OCI-LY1 (cell line): Measurements from ENCODE around the gene JAKMIP1.

ENCODE experiments used
- H2AFZ ChIP-seq: fragments of 200-600 bp; sonication (generic), shearing (Covaris generic); 2 replicates; pipeline ENCODE4 v1.6.0; 2014; ENCODE audit warnings: antibody characterized with exemption, mild to moderate bottlenecking, low read length
- H3F3A ChIP-seq: fragments of 200-600 bp; sonication (generic), shearing (Covaris generic); 2 replicates; pipeline ENCODE4 v1.6.0; 2014; ENCODE audit warnings: mild to moderate bottlenecking, antibody characterized with exemption, low read length, moderate library complexity; ENCODE audit not compliant: insufficient read depth
- H3K27ac ChIP-seq: fragments of 200-600 bp; sonication (generic); 2 replicates; pipeline ENCODE4 v1.5.1; 2014; ENCODE audit warnings: low read length, mixed run types, mild to moderate bottlenecking, low read depth; ENCODE audit not compliant: poor library complexity, severe bottlenecking
- H3K27me3 ChIP-seq: fragments of 200-600 bp; sonication (generic); 2 replicates; pipeline ENCODE4 v1.6.0; 2014; ENCODE audit warnings: antibody characterized with exemption, mild to moderate bottlenecking, low read length, moderate library complexity; ENCODE audit not compliant: insufficient read depth
- H3K36me3 ChIP-seq: fragments of 200-600 bp; sonication (generic); 2 replicates; pipeline ENCODE4 v1.6.1; 2014; ENCODE audit warnings: mild to moderate bottlenecking, antibody characterized with exemption, low read length, moderate library complexity, mixed read lengths; ENCODE audit not compliant: insufficient read depth
- H3K4me1 ChIP-seq: fragments of 200-600 bp; sonication (generic); 2 replicates; pipeline ENCODE4 v1.5.1; 2014; ENCODE audit warnings: mild to moderate bottlenecking, low read length, moderate library complexity; ENCODE audit not compliant: insufficient read depth, severe bottlenecking
- H3K4me2 ChIP-seq: fragments of 200-600 bp; sonication (generic), shearing (Covaris generic); 2 replicates; pipeline ENCODE4 v1.6.1; 2014; ENCODE audit warnings: low read length
- H3K4me3 ChIP-seq: fragments of 200-600 bp; sonication (generic); 2 replicates; pipeline ENCODE4 v1.5.1; 2014; ENCODE audit warnings: low read length, low read depth, mild to moderate bottlenecking, mixed read lengths; ENCODE audit not compliant: poor library complexity, severe bottlenecking
- H3K79me2 ChIP-seq: fragments of 200-600 bp; shearing (Covaris generic); 2 replicates; pipeline ENCODE4 v1.6.1; 2016; ENCODE audit warnings: mixed run types, low read length, mixed read lengths; ENCODE audit not compliant: insufficient read depth
- H3K9ac ChIP-seq: fragments of 200-600 bp; sonication (generic), shearing (Covaris generic); 2 replicates; pipeline ENCODE4 v1.6.1; 2014; ENCODE audit warnings: mild to moderate bottlenecking, low read length, mixed read lengths
- H3K9me2 ChIP-seq: fragments of 200-600 bp; sonication (generic), shearing (Covaris generic); 2 replicates; pipeline ENCODE4 v1.6.1; 2014; ENCODE audit warnings: low read depth, mild to moderate bottlenecking, low read length, mixed read lengths
- H3K9me3 ChIP-seq: fragments of 200-600 bp; shearing (Covaris generic); 2 replicates; pipeline ENCODE4 v1.6.1; 2014; ENCODE audit warnings: low read length, mixed read lengths
- H4K20me1 ChIP-seq: fragments of 200-600 bp; sonication (generic), shearing (Covaris generic); 2 replicates; pipeline ENCODE4 v1.6.0; 2016; ENCODE audit warnings: mild to moderate bottlenecking, low read length; ENCODE audit not compliant: insufficient read depth
- EZH2 ChIP-seq: fragments of 200-600 bp; sonication (generic), shearing (Covaris generic); IDR thresholded peaks from 2 replicates; pipeline ENCODE4 v1.8.0; 2017; ENCODE audit warnings: borderline replicate concordance, mixed run types, mild to moderate bottlenecking, antibody characterized with exemption, low read length, moderate library complexity, mixed read lengths
- TF ChIP-seq, protein P1 (sequence below): fragments of 200-600 bp; sonication (generic), shearing (Covaris generic); IDR thresholded peaks from 2 replicates; pipeline ENCODE4 v1.5.1; 2017; ENCODE audit warnings: mild to moderate bottlenecking, antibody characterized with exemption, low read length, moderate library complexity, mixed read lengths

Gene JAKMIP1

GRCh38 chr4:6196871-6197270, 3.5 kb downstream of the JAKMIP1 start:
- no peaks in the 10 kb centered on the region for H3K9me3 ChIP-seq
- H3K4me1 ChIP-seq = no peaks in the 10 kb centered on the region
- no peak overlapping the region for H3K27ac ChIP-seq
- no peak overlapping the region for H3K4me3 ChIP-seq
- H3K27me3 ChIP-seq = no peaks in the 10 kb centered on the region
- H3K4me2 ChIP-seq = no peak overlapping the region
- TF ChIP-seq EZH2 = no peak
- TF ChIP-seq, protein P1, sequence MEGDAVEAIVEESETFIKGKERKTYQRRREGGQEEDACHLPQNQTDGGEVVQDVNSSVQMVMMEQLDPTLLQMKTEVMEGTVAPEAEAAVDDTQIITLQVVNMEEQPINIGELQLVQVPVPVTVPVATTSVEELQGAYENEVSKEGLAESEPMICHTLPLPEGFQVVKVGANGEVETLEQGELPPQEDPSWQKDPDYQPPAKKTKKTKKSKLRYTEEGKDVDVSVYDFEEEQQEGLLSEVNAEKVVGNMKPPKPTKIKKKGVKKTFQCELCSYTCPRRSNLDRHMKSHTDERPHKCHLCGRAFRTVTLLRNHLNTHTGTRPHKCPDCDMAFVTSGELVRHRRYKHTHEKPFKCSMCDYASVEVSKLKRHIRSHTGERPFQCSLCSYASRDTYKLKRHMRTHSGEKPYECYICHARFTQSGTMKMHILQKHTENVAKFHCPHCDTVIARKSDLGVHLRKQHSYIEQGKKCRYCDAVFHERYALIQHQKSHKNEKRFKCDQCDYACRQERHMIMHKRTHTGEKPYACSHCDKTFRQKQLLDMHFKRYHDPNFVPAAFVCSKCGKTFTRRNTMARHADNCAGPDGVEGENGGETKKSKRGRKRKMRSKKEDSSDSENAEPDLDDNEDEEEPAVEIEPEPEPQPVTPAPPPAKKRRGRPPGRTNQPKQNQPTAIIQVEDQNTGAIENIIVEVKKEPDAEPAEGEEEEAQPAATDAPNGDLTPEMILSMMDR = no peak
- H4K20me1 ChIP-seq = no peaks in the 10 kb centered on the region
- H3F3A ChIP-seq = no peaks in the 10 kb centered on the region
- no peaks in the 10 kb centered on the region for H3K9me2 ChIP-seq
- H2AFZ ChIP-seq = no peak overlapping the region
- no peaks in the 10 kb centered on the region for H3K79me2 ChIP-seq
- no peak overlapping the region for H3K9ac ChIP-seq
- H3K36me3 ChIP-seq = no peaks in the 10 kb centered on the region

DNA sequence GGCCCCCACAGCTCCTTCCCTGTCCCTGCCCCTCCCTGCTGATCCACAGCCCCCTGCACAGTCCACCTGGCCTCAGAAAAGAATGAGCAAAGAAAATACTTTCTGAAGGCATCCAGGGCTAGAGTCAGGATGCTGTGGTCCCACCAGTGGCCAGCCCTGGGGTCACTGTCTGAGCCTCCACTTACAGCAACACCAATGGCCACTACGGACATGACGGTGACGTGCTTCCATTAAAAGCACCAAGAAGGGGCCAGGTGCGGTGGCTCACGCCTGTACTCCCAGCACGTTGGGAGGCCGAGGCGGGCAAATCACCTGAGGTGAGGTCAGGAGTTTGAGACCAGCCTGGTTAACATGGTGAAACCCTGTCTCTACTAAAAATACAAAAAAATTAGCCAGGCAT, 4.0 kb downstream of the JAKMIP1 start:
- Histone ChIP-seq H3K27ac (no peak overlapping the region), H3K36me3 (no peaks in the 10 kb centered on the region), H3K9me2 (no peaks in the 10 kb centered on the region), H2AFZ (no peak overlapping the region), H3K27me3 (no peaks in the 10 kb centered on the region), H3K9me3 (no peaks in the 10 kb centered on the region), H3K9ac (no peak overlapping the region), H4K20me1 (no peaks in the 10 kb centered on the region), H3F3A (no peaks in the 10 kb centered on the region), H3K4me1 (no peaks in the 10 kb centered on the region), H3K4me3 (no peak overlapping the region), H3K79me2 (no peaks in the 10 kb centered on the region), H3K4me2 (no peak overlapping the region)
- no peak for TF ChIP-seq EZH2
- TF ChIP-seq, protein P1 = no peak

DNA sequence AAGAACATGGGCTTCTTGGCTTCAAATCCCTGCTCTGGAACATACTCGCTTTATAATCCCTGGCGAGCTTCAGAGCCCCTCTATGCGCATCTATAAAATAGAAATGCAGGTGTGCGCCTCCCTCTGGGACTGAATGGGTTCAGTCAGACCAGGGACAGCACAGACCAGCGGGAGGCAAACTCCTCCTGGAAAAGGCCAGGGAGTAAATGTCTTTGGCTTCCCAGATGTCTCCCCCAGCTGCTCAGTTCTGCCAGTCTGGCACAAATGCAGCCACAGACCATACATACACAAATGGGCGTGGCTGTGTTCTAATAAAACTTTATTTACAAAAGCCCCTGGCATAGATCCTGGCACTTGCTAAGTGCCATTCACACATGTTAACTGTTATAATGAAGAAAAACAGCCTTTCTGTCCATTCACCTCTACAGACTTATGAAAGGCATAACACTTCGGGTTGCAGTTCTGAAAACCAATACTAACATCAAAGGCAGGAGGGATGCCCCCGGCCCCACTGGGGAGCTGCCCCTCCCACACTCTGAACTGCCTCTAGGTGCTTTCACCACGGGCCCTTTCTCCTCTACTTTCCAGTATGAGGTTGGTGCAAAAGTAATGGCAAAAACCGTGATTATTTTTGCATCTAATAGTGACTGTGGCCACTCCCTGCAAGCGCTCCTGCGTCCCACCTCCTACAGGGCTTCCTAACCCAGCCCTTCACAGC, 4.6 kb downstream of the JAKMIP1 start:
- Histone ChIP-seq H3K4me3 (no peak overlapping the region), H3K4me2 (no peak overlapping the region)

More for the DNA sequence above, 4.6 kb downstream of the JAKMIP1 start:
- TF ChIP-seq EZH2 = no peak
- TF ChIP-seq, protein P1 = no peak
- no peak overlapping the region for H2AFZ ChIP-seq
- no peaks in the 10 kb centered on the region for H3K4me1 ChIP-seq
- no peaks in the 10 kb centered on the region for H3K9me3 ChIP-seq
- H3K79me2 ChIP-seq = no peaks in the 10 kb centered on the region
- no peaks in the 10 kb centered on the region for H4K20me1 ChIP-seq
- H3K36me3 ChIP-seq = no peaks in the 10 kb centered on the region
- no peaks in the 10 kb centered on the region for H3K27me3 ChIP-seq
- H3K9me2 ChIP-seq = no peaks in the 10 kb centered on the region
- H3F3A ChIP-seq = no peaks in the 10 kb centered on the region
- no peak overlapping the region for H3K27ac ChIP-seq
- H3K9ac ChIP-seq = no peak overlapping the region
